HCT116 (cell line): Measurements from ENCODE around the gene CYTL1. TPM values are rescaled to one million over a fixed set of nuclear protein-coding genes. Genes with fewer than 3 reads are reported as not detected.

Experiments used
- ATAC-seq: fragments of 200-7000 bp; cut with Tn5 transposase; 2 replicates; pipeline ENCODE4 v1.9.1; 2020; ENCODE audit warnings: mild to moderate bottlenecking, moderate library complexity
- BruUV-seq: library from RNA; stranded (reverse); fragments of 400-500 nt; replicated peaks from 2 replicates; lab custom pipeline; 2021; lab: Mats Ljungman, UMichigan
- CTCF ChIA-PET: fragments of 300-600 bp; sonication (Branson Sonifier 250); formaldehyde crosslinking; loops from one replicate; lab custom pipeline; 2021; ENCODE audit warnings: antibody characterized with exemption; lab: Charles Lee
- POLR2A ChIA-PET: fragments of 300-600, 350-600 bp; sonication (Branson Sonifier 250); formaldehyde crosslinking; loops from one replicate; lab custom pipeline; 2021; ENCODE audit warnings: antibody characterized with exemption; lab: Charles Lee
- RAD21 ChIA-PET, 2 experiments: fragments of 300-600 bp; sonication (Branson Sonifier 250); formaldehyde crosslinking; loops; one replicate each; lab custom pipeline; 2023; ENCODE audit warnings: low total read pairs in 2 of 2; ENCODE audit not compliant: uncharacterized antibody in 2 of 2, unreplicated experiment in 2 of 2, low non-redundant PET in 1 of 2; lab: Charles Lee
- DNase-seq: peaks from one replicate; pipeline ENCODE4 v3.0.0-alpha.2; 2010; ENCODE audit warnings: low read depth, low spot score
- H2AFZ ChIP-seq: fragments of 200-600 bp; shearing (Covaris generic), sonication (generic); 2 replicates; pipeline ENCODE4 v1.6.1; 2017; ENCODE audit warnings: low read depth, mixed run types, mixed read lengths, antibody characterized with exemption, low read length; ENCODE audit not compliant: poor library complexity, severe bottlenecking
- H3K27ac ChIP-seq: 2 replicates; pipeline ENCODE4 v1.5.1; 2012; ENCODE audit warnings: low read depth, low read length
- H3K27me3 ChIP-seq: fragments of 200-600 bp; sonication (generic); 2 replicates; pipeline ENCODE4 v1.6.1; 2016; ENCODE audit warnings: mixed run types, low read length, mixed read lengths; ENCODE audit not compliant: insufficient read depth
- H3K36me3 ChIP-seq, 2 experiments: fragments of 200-500 bp in 1 of 2; fragments of 200-600 bp in 1 of 2; sonication (Bioruptor generic) in 1 of 2; sonication (generic) in 1 of 2; 2 replicates each; pipeline versions ENCODE4 v1.5.1 to v1.6.1; 2014 to 2016; ENCODE audit warnings: low read length in 2 of 2, inconsistent platforms in 1 of 2, mixed read lengths in 1 of 2, mixed run types in 1 of 2; ENCODE audit not compliant: insufficient read depth in 2 of 2, control insufficient read depth in 1 of 2
- H3K4me1 ChIP-seq, 2 experiments: fragments of 200-600 bp in 1 of 2; sonication (generic) in 1 of 2; 2 replicates each; pipeline versions ENCODE4 v1.5.1 to v1.6.1; 2012 to 2017; ENCODE audit warnings: low read length in 2 of 2, inconsistent platforms in 1 of 2, mild to moderate bottlenecking in 1 of 2, mixed read lengths in 1 of 2, mixed run types in 1 of 2, moderate library complexity in 1 of 2; ENCODE audit not compliant: insufficient read depth in 2 of 2, control insufficient read depth in 1 of 2
- H3K4me2 ChIP-seq: fragments of 200-600 bp; sonication (generic); 2 replicates; pipeline ENCODE4 v1.6.1; 2017; ENCODE audit warnings: mixed run types, low read length, mixed read lengths
- H3K4me3 ChIP-seq, 2 experiments: fragments of 200-600 bp in 1 of 2; sonication (generic) in 1 of 2; replicated peaks in 1 of 2; 2 replicates each; pipeline ENCODE4 v1.5.1; 2011 to 2016; ENCODE audit warnings: low read length in 2 of 2, control low read depth in 1 of 2, low read depth in 1 of 2, mild to moderate bottlenecking in 1 of 2, mixed read lengths in 1 of 2, mixed run types in 1 of 2
- H3K79me2 ChIP-seq: fragments of 200-600 bp; sonication (generic); 2 replicates; pipeline ENCODE4 v1.6.1; 2017; ENCODE audit warnings: mild to moderate bottlenecking, mixed run types, low read length, moderate library complexity, mixed read lengths; ENCODE audit not compliant: insufficient read depth
- H3K9ac ChIP-seq: fragments of 200-600 bp; sonication (generic); 2 replicates; pipeline ENCODE4 v1.6.1; 2016; ENCODE audit warnings: low read length, mixed read lengths
- H3K9me2 ChIP-seq: fragments of 200-600 bp; sonication (generic), shearing (Covaris generic); 2 replicates; pipeline ENCODE4 v1.6.1; 2017; ENCODE audit warnings: mixed run types, mild to moderate bottlenecking, moderate library complexity; ENCODE audit not compliant: insufficient read depth
- H3K9me3 ChIP-seq, 2 experiments: fragments of 200-500 bp in 1 of 2; fragments of 200-600 bp in 1 of 2; sonication (Bioruptor generic) in 1 of 2; sonication (generic) in 1 of 2; 2 replicates each; pipeline ENCODE4 v1.6.1; 2014 to 2017; ENCODE audit warnings: low read length in 2 of 2, mixed read lengths in 2 of 2, inconsistent platforms in 1 of 2, low read depth in 1 of 2, mild to moderate bottlenecking in 1 of 2, mixed run types in 1 of 2, moderate library complexity in 1 of 2; ENCODE audit not compliant: control insufficient read depth in 1 of 2, insufficient read depth in 1 of 2
- H4K20me1 ChIP-seq: fragments of 200-600 bp; sonication (generic), shearing (Covaris generic); 2 replicates; pipeline ENCODE4 v1.6.1; 2017; ENCODE audit warnings: mixed run types, mild to moderate bottlenecking, moderate library complexity; ENCODE audit not compliant: insufficient read depth
- ATF3 ChIP-seq: IDR thresholded peaks from 2 replicates; pipeline ENCODE4 v1.6.1; 2012
- CEBPB ChIP-seq: IDR thresholded peaks from 2 replicates; pipeline ENCODE4 v1.6.1; 2012; ENCODE audit warnings: low read depth
- CTCF ChIP-seq, 3 experiments: fragments of 200-600 bp in 1 of 3; sonication (generic) in 1 of 3; IDR thresholded peaks in 2 of 3; conservative IDR thresholded peaks in 1 of 3; 2 replicates each; pipeline ENCODE4 v1.5.1; 2012 to 2017; ENCODE audit warnings: low read depth in 2 of 3, low read length in 2 of 3, antibody characterized with exemption in 1 of 3, borderline replicate concordance in 1 of 3, control low read depth in 1 of 3, mild to moderate bottlenecking in 1 of 3, mixed read lengths in 1 of 3, mixed run types in 1 of 3, moderate library complexity in 1 of 3; ENCODE audit not compliant: insufficient read depth in 1 of 3
- EGR1 ChIP-seq: IDR thresholded peaks from 2 replicates; pipeline ENCODE4 v1.6.1; 2012; ENCODE audit warnings: low read depth
- EZH2 ChIP-seq: fragments of 200-600 bp; sonication (generic); IDR thresholded peaks from 2 replicates; pipeline ENCODE4 v1.6.1; 2017; ENCODE audit warnings: antibody characterized with exemption, mixed run types
- EZH2phosphoT487 ChIP-seq: fragments of 200-600 bp; IDR thresholded peaks from 2 replicates; pipeline ENCODE4 v1.6.1; 2018; ENCODE audit warnings: antibody characterized with exemption, borderline replicate concordance
- JUND ChIP-seq: IDR thresholded peaks from 2 replicates; pipeline ENCODE4 v1.6.1; 2012
- POLR2AphosphoS5 ChIP-seq: IDR thresholded peaks from 2 replicates; pipeline ENCODE4 v1.6.1; 2011; ENCODE audit warnings: mild to moderate bottlenecking, low read depth, low read length, moderate library complexity
- SP1 ChIP-seq: IDR thresholded peaks from 2 replicates; pipeline ENCODE4 v1.6.1; 2012; ENCODE audit warnings: low read depth
- ZNF274 ChIP-seq: fragments of 200-500 bp; sonication (Bioruptor generic); IDR thresholded peaks from 2 replicates; pipeline ENCODE4 v1.6.1; 2014; ENCODE audit warnings: mild to moderate bottlenecking, low read depth, low read length, inconsistent platforms
- intact Hi-C: fragments of 100-400 bp; cut with micrococcal nuclease; formaldehyde crosslinking; loops from 2 replicates; pipeline ENCODE4 v1.10.0; 2022
- total RNA-seq: library from RNA; stranded (reverse); gene quantifications from one replicate; pipeline ENCODE4 v1.2.1, GENCODE V29; 2021; ENCODE audit not compliant: unreplicated experiment

CYTL1 gene
- total RNA-seq, 1 experiment from 2014 or later: not detected

GRCh38 chr4:5019796-5020195, 538 bp upstream of the CYTL1 start:
- no peak overlapping the region for H3K27ac ChIP-seq
- H3K9ac ChIP-seq: no peak overlapping the region
- H3K4me1 ChIP-seq: no peaks in the 10 kb centered on the region
- H4K20me1 ChIP-seq: no peaks in the 10 kb centered on the region
- no peaks in the 10 kb centered on the region for H3K9me3 ChIP-seq
- DNase-seq (no peak), ATAC-seq (no peak)
- intact Hi-C loops: no loop called here
- H2AFZ ChIP-seq: no peak overlapping the region
- H3K9me2 ChIP-seq: no peaks in the 10 kb centered on the region
- no peaks in the 10 kb centered on the region for H3K79me2 ChIP-seq
- ChIA-PET CTCF (no interaction called here), POLR2A (no interaction called here), RAD21 (no interaction called here)
- TF ChIP-seq CTCF (IDR thresholded peaks at IDR 0.05 in 2 of 3, conservative IDR thresholded peaks at IDR 0.05 in 1 of 3; ENCODE audit: borderline replicate concordance in 1 of 3, insufficient read depth in 1 of 3, low read depth in 2 of 3, low read length in 2 of 3) (no peak), CEBPB (no peak), JUND (no peak), EZH2phosphoT487 (no peak), EGR1 (no peak)
- no TSS peak for BruUV-seq
- peaks cover 28% of the 10 kb centered on the region; the same call in 1 of the 2 replicates for H3K27me3 ChIP-seq
- H3K36me3 ChIP-seq: no peaks in the 10 kb centered on the region
- H3K4me3 ChIP-seq: no peak overlapping the region
- no peak overlapping the region for H3K4me2 ChIP-seq

- RAD21 ChIA-PET: no interaction called here
- no peaks in the 10 kb centered on the region for H3K9me2 ChIP-seq
- no peaks in the 10 kb centered on the region for H3K9me3 ChIP-seq
- ATAC-seq (no peak), DNase-seq (no peak)
- H4K20me1 ChIP-seq: no peaks in the 10 kb centered on the region
- no peaks in the 10 kb centered on the region for H3K79me2 ChIP-seq
- POLR2A ChIA-PET: no interaction called here
- no peak overlapping the region for H2AFZ ChIP-seq
- H3K27me3 ChIP-seq: peaks cover 39% of the 10 kb centered on the region; the same call in 1 of the 2 replicates
- H3K4me1 ChIP-seq: no peaks in the 10 kb centered on the region
- TF ChIP-seq EGR1 (no peak), ATF3 (no peak), ZNF274 (no peak), CEBPB (no peak), CTCF (IDR thresholded peaks at IDR 0.05 in 2 of 3, conservative IDR thresholded peaks at IDR 0.05 in 1 of 3; ENCODE audit: borderline replicate concordance in 1 of 3, insufficient read depth in 1 of 3, low read depth in 2 of 3, low read length in 2 of 3) (no peak), POLR2AphosphoS5 (no peak), EZH2 (no peak), SP1 (no peak)
- no peaks in the 10 kb centered on the region for H3K36me3 ChIP-seq
- H3K9ac ChIP-seq: no peak overlapping the region
- H3K4me2 ChIP-seq: no peak overlapping the region
- H3K4me3 ChIP-seq: no peak overlapping the region
- CTCF ChIA-PET: interaction anchor here (0.7 kb wide), 1 partner anchor 33 kb away, joined by 3 read pairs; no protein-coding TSS in a partner anchor
- no peak overlapping the region for H3K27ac ChIP-seq
- intact Hi-C loops: no loop called here
- BruUV-seq: no TSS peak
These were observed 655 bp downstream of the CYTL1 start for GRCh38 chr4:5018603-5019002.
